ENCODE results near the gene TEX36. TPM values are rescaled to one million over a fixed set of nuclear protein-coding genes. Genes with fewer than 3 reads are reported as not detected.

TEX36 gene
- total RNA-seq, 4 donors from 2014 or later = not detected

DNA sequence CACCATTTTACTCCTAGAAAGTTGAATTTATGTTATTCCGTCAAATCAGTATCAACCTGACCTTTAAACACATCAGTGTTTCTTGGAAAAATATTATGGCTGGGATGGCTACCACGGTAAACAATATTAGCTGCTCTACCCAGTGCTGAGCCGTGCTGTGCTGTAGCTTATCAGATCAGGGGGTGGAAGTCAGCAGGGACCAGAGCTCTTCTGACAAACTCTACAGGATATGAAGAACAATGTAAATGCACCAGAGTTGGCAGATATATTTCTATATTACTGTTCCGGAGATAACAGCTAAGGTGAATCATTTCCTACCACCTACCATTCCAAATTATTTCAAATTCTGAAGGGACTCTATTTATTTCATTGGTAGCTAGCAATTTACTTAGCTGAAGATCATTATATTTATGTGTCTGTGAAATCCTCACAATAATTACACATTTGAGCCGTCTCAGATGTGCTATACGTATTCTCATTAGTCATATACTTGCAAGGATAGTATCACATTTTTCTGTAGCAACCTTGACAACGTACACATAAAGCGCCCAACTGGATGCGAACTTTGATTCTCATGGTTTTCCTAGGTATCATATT, 76.5 kb downstream of the TEX36 start:
- Histone ChIP-seq H3K27ac (no peak overlapping the region), H3K36me3 (no peaks in the 10 kb centered on the region), H3K9me3 (no peaks in the 10 kb centered on the region), H3K4me1 (no peaks in the 10 kb centered on the region), H3K4me3 (no peak overlapping the region), H3K27me3 (no peaks in the 10 kb centered on the region)
- TF ChIP-seq POLR2A (IDR thresholded peaks at IDR 0.05) (no peak), CTCF (IDR thresholded peaks at IDR 0.05) (no peak)
- DNase-seq = no peak

Other genes starting within 250 kb of the TEX36 start
- gene EDRF1, start 36.5 kb upstream of the TEX36 start, total RNA-seq = 10 to 100 TPM; 24.3 to 60.2 (median 36.5) TPM
- 1 to 10 TPM in 2 of 4 donors, not detected in 2; 1.2 to 2.5 TPM for gene MMP21, start 92.7 kb upstream of the TEX36 start, total RNA-seq
- 10 to 100 TPM; 34.7 to 57.8 (median 39.2) TPM for gene UROS, start 140.1 kb upstream of the TEX36 start, total RNA-seq
- 10 to 100 TPM; 17.4 to 28.1 (median 20.0) TPM for gene BCCIP, start 140.4 kb upstream of the TEX36 start, total RNA-seq
- 10 to 100 TPM; 23.9 to 36.3 (median 28.0) TPM for gene DHX32, start 198.1 kb upstream of the TEX36 start, total RNA-seq
- gene FANK1, start 213.4 kb upstream of the TEX36 start, total RNA-seq = 1 to 10 TPM in 3 of 4 donors, not detected in 1; 1.4 to 7.9 (median 3.5) TPM

Measured in Peyer's patch (tissue), 4 donors.